Natural killer cell (primary cell): ENCODE measurements around the gene CASK. TPM values are rescaled to one million over a fixed set of nuclear protein-coding genes. Genes with fewer than 3 reads are reported as not detected.

Experiments
- ATAC-seq, 3 donors: fragments of 150-1000 bp in 2 of 3; fragments of 200-7000 bp in 1 of 3; cut with Tn5 transposase; 1 replicate in 1 of 3; 2 replicates in 2 of 3; pipeline ENCODE4 v1.10.0; 2021; ENCODE audit warnings: mild to moderate bottlenecking in 2 of 3, moderate library complexity in 2 of 3
- DNase-seq, 2 donors: peaks; one replicate each; pipeline versions ENCODE4 v3.0.0 to v3.0.0-alpha.2; 2013 to 2021; ENCODE audit warnings: mixed read lengths in 1 of 2
- H3K27ac ChIP-seq: one replicate; pipeline ENCODE4 v1.5.1; 2013; ENCODE audit warnings: mild to moderate bottlenecking, low read length
- H3K27me3 ChIP-seq: one replicate; pipeline ENCODE4 v1.6.1; 2013; ENCODE audit warnings: low read length; ENCODE audit not compliant: control insufficient read depth, insufficient read depth
- H3K36me3 ChIP-seq: one replicate; pipeline ENCODE4 v1.6.1; 2013; ENCODE audit warnings: low read length; ENCODE audit not compliant: control insufficient read depth, insufficient read depth
- H3K4me1 ChIP-seq: one replicate; pipeline ENCODE4 v1.6.1; 2013; ENCODE audit warnings: low read length; ENCODE audit not compliant: control insufficient read depth, insufficient read depth
- H3K4me3 ChIP-seq: one replicate; pipeline ENCODE4 v1.5.1; 2013; ENCODE audit warnings: low read length
- H3K9me3 ChIP-seq: one replicate; pipeline ENCODE4 v1.6.1; 2013; ENCODE audit warnings: low read length; ENCODE audit not compliant: control insufficient read depth, insufficient read depth
- H3K27ac Mint-ChIP-seq, 2 donors: one replicate each; pipeline ENCODE4 v1.8.0; 2022; ENCODE audit warnings: mild to moderate bottlenecking in 2 of 2, mixed read lengths in 2 of 2, moderate library complexity in 1 of 2
- H3K27me3 Mint-ChIP-seq, 2 donors: one replicate each; pipeline ENCODE4 v1.8.0; 2022; ENCODE audit warnings: low read depth in 2 of 2, mixed read lengths in 2 of 2
- H3K36me3 Mint-ChIP-seq: one replicate; pipeline ENCODE4 v1.8.0; 2022; ENCODE audit warnings: mixed read lengths
- H3K4me1 Mint-ChIP-seq, 2 donors: one replicate each; pipeline ENCODE4 v1.8.0; 2022; ENCODE audit warnings: mixed read lengths in 2 of 2
- H3K4me3 Mint-ChIP-seq: one replicate; pipeline ENCODE4 v1.8.0; 2022; ENCODE audit warnings: mild to moderate bottlenecking, moderate library complexity, mixed read lengths
- H3K9me3 Mint-ChIP-seq, 2 donors: one replicate each; pipeline ENCODE4 v1.8.0; 2022; ENCODE audit warnings: mixed read lengths in 2 of 2
- CTCF ChIP-seq: fragments of 200-600 bp; IDR thresholded peaks from one replicate; pipeline ENCODE4 v1.8.0; 2022; ENCODE audit warnings: antibody characterized with exemption
- WGBS: methylation state at CpG from one replicate; pipeline ENCODE4 v1.1.7; 2013; ENCODE audit warnings: missing lambda C conversion rate; ENCODE audit not compliant: insufficient coverage; 5-methylcytosine and 5-hydroxymethylcytosine counted together
- intact Hi-C: fragments of 100-400 bp; cut with micrococcal nuclease; formaldehyde crosslinking; loops from one replicate; pipeline ENCODE4 v1.14.2; 2022
- total RNA-seq, 4 donors: library from RNA; stranded (reverse); fragments of 120-200 nt in 1 of 4; gene quantifications; one replicate each; pipeline versions ENCODE4 v1.2.3 to v1.2.4, GENCODE V29; 2013 to 2022

The CASK gene
- total RNA-seq, 3 donors from 2014 or later (not counting 1 experiment from before 2014, with no cell fraction given) = 23.5 to 27.9 (median 25.6) TPM

GRCh38 chrX:41619221-41619620 is 304.1 kb downstream of the CASK start:
- Histone ChIP-seq H3K4me1 (peaks cover 6% of the 10 kb centered on the region), H3K4me3 (no peak overlapping the region), H3K27ac (no peak overlapping the region), H3K27me3 (no peaks in the 10 kb centered on the region), H3K36me3 (no peaks in the 10 kb centered on the region), H3K9me3 (no peaks in the 10 kb centered on the region)
- DNase-seq (no peak), ATAC-seq (no peak)
- intact Hi-C loops = no loop called here
- H3K4me1 Mint-ChIP-seq = peaks cover 6 to 10% of the 10 kb centered on the region in 2 donors
- no peaks in the 10 kb centered on the region for H3K36me3 Mint-ChIP-seq
- H3K9me3 Mint-ChIP-seq = no peaks in the 10 kb centered on the region
- no peak for TF ChIP-seq CTCF
- no peaks in the 10 kb centered on the region for H3K27me3 Mint-ChIP-seq
- H3K27ac Mint-ChIP-seq = no peak overlapping the region
- H3K4me3 Mint-ChIP-seq = no peak overlapping the region

GRCh38 chrX:41616935-41617334 is 306.4 kb downstream of the CASK start:
- intact Hi-C loops = no loop called here

GRCh38 chrX:41616255-41616654 is 307.1 kb downstream of the CASK start:
- Mint-ChIP-seq H3K4me3 (no peak overlapping the region), H3K27me3 (no peaks in the 10 kb centered on the region), H3K9me3 (no peaks in the 10 kb centered on the region), H3K36me3 (no peaks in the 10 kb centered on the region), H3K27ac (no peak overlapping the region), H3K4me1 (peaks cover 4 to 8% of the 10 kb centered on the region in 2 donors)
- intact Hi-C loops = no loop called here
- Histone ChIP-seq H3K9me3 (no peaks in the 10 kb centered on the region), H3K36me3 (no peaks in the 10 kb centered on the region), H3K4me1 (peaks cover 3% of the 10 kb centered on the region), H3K27ac (no peak overlapping the region), H3K27me3 (no peaks in the 10 kb centered on the region), H3K4me3 (no peak overlapping the region)
- DNase-seq (no peak), ATAC-seq (no peak)
- TF ChIP-seq CTCF = no peak

More at GRCh38 chrX:41616935-41617334, 306.4 kb downstream of the CASK start:
- no peak for TF ChIP-seq CTCF
- no peaks in the 10 kb centered on the region for H3K36me3 ChIP-seq
- ATAC-seq = no peak
- Mint-ChIP-seq H3K27me3 (no peaks in the 10 kb centered on the region), H3K9me3 (no peaks in the 10 kb centered on the region), H3K27ac (no peak overlapping the region), H3K36me3 (no peaks in the 10 kb centered on the region), H3K4me3 (no peak overlapping the region), H3K4me1 (peaks cover 6 to 10% of the 10 kb centered on the region in 2 donors)
- H3K27me3 ChIP-seq = no peaks in the 10 kb centered on the region
- H3K4me3 ChIP-seq = no peak overlapping the region
- H3K27ac ChIP-seq = no peak overlapping the region
- no peaks in the 10 kb centered on the region for H3K9me3 ChIP-seq
- peaks cover 6% of the 10 kb centered on the region for H3K4me1 ChIP-seq
- DNase-seq = no peak
- 100% methylated on average over 1 of the region's 3 CpGs for WGBS

GRCh38 chrX:41608244-41608643 is 315.1 kb downstream of the CASK start:
- no peaks in the 10 kb centered on the region for H3K36me3 Mint-ChIP-seq
- no peaks in the 10 kb centered on the region for H3K27me3 Mint-ChIP-seq
- ATAC-seq = no peak
- no peak overlapping the region for H3K27ac Mint-ChIP-seq
- H3K4me3 Mint-ChIP-seq = no peak overlapping the region
- Histone ChIP-seq H3K4me3 (no peak overlapping the region), H3K9me3 (no peaks in the 10 kb centered on the region), H3K27me3 (no peaks in the 10 kb centered on the region), H3K27ac (no peak overlapping the region), H3K4me1 (no peaks in the 10 kb centered on the region), H3K36me3 (no peaks in the 10 kb centered on the region)
- TF ChIP-seq CTCF = no peak
- intact Hi-C loops = no loop called here
- DNase-seq = no peak
- H3K4me1 Mint-ChIP-seq = no peaks in the 10 kb centered on the region
- no peaks in the 10 kb centered on the region for H3K9me3 Mint-ChIP-seq
- no CpG with 5 or more reads among the region's 1 CpG for WGBS
